Nephron progenitor cell (in vitro differentiated cells): ENCODE data around the gene TMEM178B.

ENCODE experiments used
- DNase-seq: peaks from one replicate; pipeline ENCODE4 v3.0.0; 2021
- H3K27ac Mint-ChIP-seq: 2 replicates; pipeline ENCODE4 v1.8.0; 2021; ENCODE audit warnings: mild to moderate bottlenecking, moderate library complexity, mixed read lengths
- H3K27me3 Mint-ChIP-seq: 2 replicates; pipeline ENCODE4 v1.8.0; 2021; ENCODE audit warnings: mild to moderate bottlenecking, low read depth, mixed read lengths; ENCODE audit not compliant: poor library complexity
- H3K36me3 Mint-ChIP-seq: 2 replicates; pipeline ENCODE4 v1.8.0; 2021; ENCODE audit warnings: low read depth, mixed read lengths
- H3K4me1 Mint-ChIP-seq: 2 replicates; pipeline ENCODE4 v1.8.0; 2021; ENCODE audit warnings: mixed read lengths
- H3K4me3 Mint-ChIP-seq: 2 replicates; pipeline ENCODE4 v1.8.0; 2021; ENCODE audit warnings: mild to moderate bottlenecking, moderate library complexity, mixed read lengths
- H3K9me3 Mint-ChIP-seq: 2 replicates; pipeline ENCODE4 v1.8.0; 2021; ENCODE audit warnings: mild to moderate bottlenecking, moderate library complexity, mixed read lengths
- TF ChIP-seq, protein P1 (sequence below): fragments of 200-600 bp; sonication (generic); IDR thresholded peaks from 2 replicates; pipeline ENCODE4 v1.5.0; 2021; ENCODE audit warnings: antibody characterized with exemption

Gene TMEM178B

DNA sequence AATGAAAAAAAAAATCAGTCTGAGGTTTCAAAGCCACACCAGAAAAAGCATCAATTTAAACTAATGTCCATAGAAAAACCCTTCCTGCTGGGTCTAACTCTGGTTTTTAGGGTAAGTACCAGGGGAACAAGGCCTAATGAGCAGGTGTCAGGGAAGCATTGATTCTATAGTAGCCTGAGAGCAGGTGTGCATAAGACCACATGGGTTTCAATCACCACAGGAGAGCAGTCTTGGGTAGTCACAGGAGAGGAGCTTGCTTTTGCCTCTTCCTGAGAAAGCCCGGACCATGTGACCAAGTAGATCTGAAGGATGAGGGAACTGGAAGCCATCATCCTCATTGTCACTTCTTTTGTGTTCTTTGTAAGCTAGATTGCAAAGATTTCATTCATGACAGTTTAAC is 411.0 kb downstream of the TMEM178B start:
- Mint-ChIP-seq H3K4me1 (no peaks in the 10 kb centered on the region), H3K9me3 (no peaks in the 10 kb centered on the region), H3K4me3 (no peak overlapping the region), H3K36me3 (no peaks in the 10 kb centered on the region), H3K27ac (no peak overlapping the region), H3K27me3 (peaks cover 14% of the 10 kb centered on the region)
- TF ChIP-seq, protein P1, sequence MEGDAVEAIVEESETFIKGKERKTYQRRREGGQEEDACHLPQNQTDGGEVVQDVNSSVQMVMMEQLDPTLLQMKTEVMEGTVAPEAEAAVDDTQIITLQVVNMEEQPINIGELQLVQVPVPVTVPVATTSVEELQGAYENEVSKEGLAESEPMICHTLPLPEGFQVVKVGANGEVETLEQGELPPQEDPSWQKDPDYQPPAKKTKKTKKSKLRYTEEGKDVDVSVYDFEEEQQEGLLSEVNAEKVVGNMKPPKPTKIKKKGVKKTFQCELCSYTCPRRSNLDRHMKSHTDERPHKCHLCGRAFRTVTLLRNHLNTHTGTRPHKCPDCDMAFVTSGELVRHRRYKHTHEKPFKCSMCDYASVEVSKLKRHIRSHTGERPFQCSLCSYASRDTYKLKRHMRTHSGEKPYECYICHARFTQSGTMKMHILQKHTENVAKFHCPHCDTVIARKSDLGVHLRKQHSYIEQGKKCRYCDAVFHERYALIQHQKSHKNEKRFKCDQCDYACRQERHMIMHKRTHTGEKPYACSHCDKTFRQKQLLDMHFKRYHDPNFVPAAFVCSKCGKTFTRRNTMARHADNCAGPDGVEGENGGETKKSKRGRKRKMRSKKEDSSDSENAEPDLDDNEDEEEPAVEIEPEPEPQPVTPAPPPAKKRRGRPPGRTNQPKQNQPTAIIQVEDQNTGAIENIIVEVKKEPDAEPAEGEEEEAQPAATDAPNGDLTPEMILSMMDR = no peak
- no peak for DNase-seq

DNA sequence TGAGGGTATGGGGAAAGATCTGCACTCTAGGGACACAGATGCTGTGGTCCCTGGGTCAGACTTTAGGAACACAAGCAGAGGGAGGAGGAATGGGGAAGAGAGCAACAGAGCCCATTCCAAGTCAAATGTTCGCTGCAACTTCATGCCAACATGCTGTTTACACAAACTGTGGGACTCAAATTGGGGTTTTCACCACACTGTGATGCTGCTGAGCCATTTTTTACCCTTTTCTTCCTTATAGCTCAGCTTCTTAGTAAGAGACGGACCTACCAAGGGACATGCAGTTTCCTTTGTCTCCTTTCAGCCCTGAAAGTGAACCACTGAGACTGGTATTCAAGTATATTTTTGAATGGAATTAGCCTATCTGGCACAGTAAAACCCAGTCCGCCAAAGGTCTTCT is 413.1 kb downstream of the TMEM178B start:
- TF ChIP-seq, protein P1 = no peak
- Mint-ChIP-seq H3K27ac (no peak overlapping the region), H3K9me3 (no peaks in the 10 kb centered on the region), H3K4me1 (no peaks in the 10 kb centered on the region), H3K27me3 (peaks cover 10% of the 10 kb centered on the region), H3K36me3 (no peaks in the 10 kb centered on the region), H3K4me3 (no peak overlapping the region)
- no peak for DNase-seq

DNA sequence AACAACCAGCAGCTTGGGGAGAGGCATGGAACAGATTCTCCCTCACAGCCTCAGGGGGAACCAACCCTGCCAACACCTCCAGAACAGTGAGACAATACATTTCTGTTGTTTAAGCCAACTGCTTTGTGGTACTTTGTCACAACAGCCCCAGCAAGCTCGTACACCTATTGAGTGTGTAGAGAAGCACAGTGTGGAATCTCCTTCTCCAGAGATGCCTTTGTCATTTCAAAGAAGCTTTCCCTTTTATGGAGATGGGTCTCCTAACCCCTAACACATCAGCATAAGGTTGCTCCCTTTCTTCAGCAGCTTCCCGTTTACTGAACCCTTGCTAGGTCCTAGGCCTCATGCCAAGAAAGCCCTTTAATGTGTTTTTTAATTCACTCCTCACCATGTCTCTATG is 416.6 kb downstream of the TMEM178B start:
- Mint-ChIP-seq H3K4me3 (no peak overlapping the region), H3K4me1 (no peaks in the 10 kb centered on the region)
- TF ChIP-seq, protein P1 = no peak

GRCh38 chr7:141495057-141495456 is 421.2 kb downstream of the TMEM178B start:
- peaks cover 34% of the 10 kb centered on the region for H3K27me3 Mint-ChIP-seq
- H3K27ac Mint-ChIP-seq = no peak overlapping the region
- TF ChIP-seq, protein P1 = no peak
- H3K36me3 Mint-ChIP-seq = no peaks in the 10 kb centered on the region
- H3K4me3 Mint-ChIP-seq = no peak overlapping the region
- H3K4me1 Mint-ChIP-seq = no peaks in the 10 kb centered on the region
- no peak for DNase-seq
- no peaks in the 10 kb centered on the region for H3K9me3 Mint-ChIP-seq

More for the DNA sequence above, 416.6 kb downstream of the TMEM178B start:
- H3K9me3 Mint-ChIP-seq = no peaks in the 10 kb centered on the region
- H3K27ac Mint-ChIP-seq = no peak overlapping the region
- DNase-seq = no peak
- peaks cover 13% of the 10 kb centered on the region for H3K27me3 Mint-ChIP-seq
- H3K36me3 Mint-ChIP-seq = no peaks in the 10 kb centered on the region

- Mint-ChIP-seq H3K27ac (no peak overlapping the region), H3K9me3 (no peaks in the 10 kb centered on the region), H3K27me3 (peaks cover 37% of the 10 kb centered on the region), H3K4me3 (no peak overlapping the region), H3K36me3 (no peaks in the 10 kb centered on the region), H3K4me1 (no peaks in the 10 kb centered on the region)
- TF ChIP-seq, protein P1 = no peak
- no peak for DNase-seq
Measured at GRCh38 chr7:141497391-141497790, 423.5 kb downstream of the TMEM178B start.

DNA sequence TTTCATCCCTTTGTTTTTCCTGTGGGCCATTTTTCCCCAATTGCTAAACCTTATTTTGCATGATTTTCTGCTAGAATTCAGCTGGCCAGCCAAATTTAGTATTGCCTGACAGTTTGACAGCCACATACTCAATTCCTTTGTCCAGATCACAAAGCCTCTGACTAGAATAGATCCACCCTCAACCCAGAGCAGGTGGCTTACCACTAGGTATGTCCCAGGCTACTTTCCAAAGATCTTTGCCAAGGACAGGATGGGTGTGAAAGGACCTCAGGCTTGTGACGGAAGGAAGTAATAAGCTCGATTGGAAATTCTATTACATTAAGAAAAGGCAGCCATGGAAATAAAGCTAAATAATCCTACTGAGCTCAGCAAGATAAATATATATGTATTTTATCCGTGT is 426.7 kb downstream of the TMEM178B start:
- TF ChIP-seq, protein P1 = no peak
- H3K27ac Mint-ChIP-seq = no peak overlapping the region
- no peaks in the 10 kb centered on the region for H3K9me3 Mint-ChIP-seq
- H3K4me3 Mint-ChIP-seq = no peak overlapping the region
- no peak for DNase-seq
- no peaks in the 10 kb centered on the region for H3K36me3 Mint-ChIP-seq
- H3K27me3 Mint-ChIP-seq = peaks cover 37% of the 10 kb centered on the region
- no peaks in the 10 kb centered on the region for H3K4me1 Mint-ChIP-seq
